Chondrocyte (in vitro differentiated cells): ENCODE measurements around the gene FAM149B1. TPM values are rescaled to one million over a fixed set of nuclear protein-coding genes. Genes with fewer than 3 reads are reported as not detected.

Source experiments
- DNase-seq: peaks from one replicate; pipeline ENCODE4 v3.0.0; 2021; ENCODE audit warnings: mixed read lengths, low spot score
- H3K27ac Mint-ChIP-seq: one replicate; pipeline ENCODE4 v1.8.0; 2021; ENCODE audit warnings: mild to moderate bottlenecking, moderate library complexity, mixed read lengths; ENCODE audit not compliant: unreplicated experiment
- H3K27me3 Mint-ChIP-seq: 2 replicates; pipeline ENCODE4 v1.8.0; 2021; ENCODE audit warnings: low read depth, mixed read lengths
- H3K36me3 Mint-ChIP-seq: 2 replicates; pipeline ENCODE4 v1.8.0; 2021; ENCODE audit warnings: low read depth, mixed read lengths
- H3K4me1 Mint-ChIP-seq: 2 replicates; pipeline ENCODE4 v1.8.0; 2021; ENCODE audit warnings: low read depth, mild to moderate bottlenecking, mixed read lengths
- H3K4me3 Mint-ChIP-seq: one replicate; pipeline ENCODE4 v1.8.0; 2021; ENCODE audit warnings: mild to moderate bottlenecking, moderate library complexity, mixed read lengths; ENCODE audit not compliant: unreplicated experiment
- H3K9me3 Mint-ChIP-seq: 2 replicates; pipeline ENCODE4 v1.8.0; 2021; ENCODE audit warnings: low read depth, mixed read lengths
- total RNA-seq: library from RNA; stranded (reverse); gene quantifications from 3 replicates; pipeline ENCODE4 v1.2.1, GENCODE V29; 2021
- TF ChIP-seq, protein P1 (sequence below): fragments of 200-600 bp; sonication (generic); IDR thresholded peaks from 2 replicates; pipeline ENCODE4 v1.5.0; 2021; ENCODE audit warnings: antibody characterized with exemption, mild to moderate bottlenecking, moderate library complexity

Gene FAM149B1
- total RNA-seq, 1 donor from 2014 or later, result 20.8 TPM

DNA sequence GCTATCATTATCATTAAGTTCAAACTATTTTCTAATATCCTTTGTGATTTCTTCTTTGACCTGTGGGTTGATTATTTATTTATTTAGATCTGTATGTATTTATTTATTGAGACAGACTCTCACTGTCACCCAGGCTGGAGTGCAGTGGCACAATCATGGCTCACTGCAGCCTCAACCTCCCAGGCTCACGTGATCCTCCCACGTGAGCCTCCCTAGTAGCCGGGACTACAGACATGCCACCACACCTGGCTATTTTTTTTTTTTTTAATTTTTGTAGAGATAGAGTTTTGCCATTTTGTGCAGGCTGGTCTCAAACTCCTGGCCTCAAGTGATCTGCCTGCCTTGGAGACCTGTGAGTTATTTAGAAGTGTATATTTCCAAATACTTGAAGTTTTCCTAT is 113.2 kb downstream of the FAM149B1 start:
- Mint-ChIP-seq H3K4me1 (peaks cover 7% of the 10 kb centered on the region), H3K27me3 (no peaks in the 10 kb centered on the region), H3K4me3 (no peak overlapping the region), H3K36me3 (no peaks in the 10 kb centered on the region), H3K9me3 (no peaks in the 10 kb centered on the region), H3K27ac (no peak overlapping the region)
- DNase-seq, result no peak
- TF ChIP-seq, protein P1, sequence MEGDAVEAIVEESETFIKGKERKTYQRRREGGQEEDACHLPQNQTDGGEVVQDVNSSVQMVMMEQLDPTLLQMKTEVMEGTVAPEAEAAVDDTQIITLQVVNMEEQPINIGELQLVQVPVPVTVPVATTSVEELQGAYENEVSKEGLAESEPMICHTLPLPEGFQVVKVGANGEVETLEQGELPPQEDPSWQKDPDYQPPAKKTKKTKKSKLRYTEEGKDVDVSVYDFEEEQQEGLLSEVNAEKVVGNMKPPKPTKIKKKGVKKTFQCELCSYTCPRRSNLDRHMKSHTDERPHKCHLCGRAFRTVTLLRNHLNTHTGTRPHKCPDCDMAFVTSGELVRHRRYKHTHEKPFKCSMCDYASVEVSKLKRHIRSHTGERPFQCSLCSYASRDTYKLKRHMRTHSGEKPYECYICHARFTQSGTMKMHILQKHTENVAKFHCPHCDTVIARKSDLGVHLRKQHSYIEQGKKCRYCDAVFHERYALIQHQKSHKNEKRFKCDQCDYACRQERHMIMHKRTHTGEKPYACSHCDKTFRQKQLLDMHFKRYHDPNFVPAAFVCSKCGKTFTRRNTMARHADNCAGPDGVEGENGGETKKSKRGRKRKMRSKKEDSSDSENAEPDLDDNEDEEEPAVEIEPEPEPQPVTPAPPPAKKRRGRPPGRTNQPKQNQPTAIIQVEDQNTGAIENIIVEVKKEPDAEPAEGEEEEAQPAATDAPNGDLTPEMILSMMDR, result no peak

- Mint-ChIP-seq H3K9me3 (peaks cover 6% of the 10 kb centered on the region), H3K4me3 (no peak overlapping the region), H3K27me3 (peaks cover 6% of the 10 kb centered on the region), H3K4me1 (no peaks in the 10 kb centered on the region), H3K36me3 (peaks cover 4% of the 10 kb centered on the region), H3K27ac (no peak overlapping the region)
- TF ChIP-seq, protein P1, result no peak
- no peak for DNase-seq
Observed at GRCh38 chr10:73287441-73287840, 119.5 kb downstream of the FAM149B1 start.

- TF ChIP-seq, protein P1, result no peak
- Mint-ChIP-seq H3K27ac (no peak overlapping the region), H3K4me3 (no peak overlapping the region), H3K36me3 (peaks cover 4% of the 10 kb centered on the region), H3K9me3 (peaks cover 6% of the 10 kb centered on the region), H3K4me1 (no peaks in the 10 kb centered on the region), H3K27me3 (peaks cover 20% of the 10 kb centered on the region)
- DNase-seq, result no peak
Observed at GRCh38 chr10:73289958-73290357, 122.0 kb downstream of the FAM149B1 start.

DNA sequence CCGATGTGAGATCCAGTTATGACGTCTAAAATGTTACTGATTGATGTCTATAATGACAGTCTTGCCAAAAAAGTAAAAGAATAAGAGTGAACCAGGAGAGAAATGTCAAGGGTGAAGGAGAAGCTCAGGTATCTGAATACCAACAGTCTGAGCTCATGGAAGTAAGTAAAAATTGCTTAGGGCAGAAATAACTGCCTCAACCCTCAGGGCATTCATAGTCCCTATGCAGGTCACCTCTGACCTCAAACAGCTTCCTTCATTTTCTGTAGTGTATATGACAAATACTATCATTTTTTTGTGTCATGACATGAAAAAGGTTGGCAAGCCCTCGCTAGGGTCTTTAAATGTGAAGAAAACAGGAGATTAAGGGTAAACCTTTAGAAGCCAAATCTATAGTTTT is 125.5 kb downstream of the FAM149B1 start:
- TF ChIP-seq, protein P1, result no peak
- Mint-ChIP-seq H3K9me3 (peaks cover 6% of the 10 kb centered on the region), H3K27me3 (peaks cover 34% of the 10 kb centered on the region), H3K27ac (no peak overlapping the region), H3K4me1 (no peaks in the 10 kb centered on the region), H3K36me3 (peaks cover 6% of the 10 kb centered on the region), H3K4me3 (no peak overlapping the region)
- no peak for DNase-seq

Other genes with a start within 250 kb of the FAM149B1 start
- gene PLA2G12B, start 213.3 kb upstream of the FAM149B1 start, total RNA-seq, result not detected in 3 replicates
- gene P4HA1, start 71.3 kb upstream of the FAM149B1 start, total RNA-seq, result 126 to 179 TPM (median 174 TPM) in 3 replicates
- 1.7 to 2.2 TPM (median 2.0 TPM) in 3 replicates for gene NUDT13, start 57.7 kb upstream of the FAM149B1 start, total RNA-seq
- gene ECD, start 111 bp upstream of the FAM149B1 start, total RNA-seq, result 25.4 to 30.2 TPM (median 26.6 TPM) in 3 replicates
- 17.1 to 27.3 TPM (median 17.6 TPM) in 3 replicates for gene DNAJC9, start 79.1 kb downstream of the FAM149B1 start, total RNA-seq
- 63.3 to 84.6 TPM (median 66.7 TPM) in 3 replicates for gene MRPS16, start 84.5 kb downstream of the FAM149B1 start, total RNA-seq
- gene CFAP70, start 190.7 kb downstream of the FAM149B1 start, total RNA-seq, result 0.42 to 1.4 TPM (median 0.59 TPM) in 3 replicates
- 93.5 to 102 TPM (median 94.7 TPM) in 3 replicates for gene ANXA7, start 245.9 kb downstream of the FAM149B1 start, total RNA-seq